Activated CD4-positive, CD25-positive, alpha-beta regulatory T cell treated with anti-CD3 and anti-CD28 coated beads, Interleukin-2, amount 50 U/mL, for 16 hours (primary cell): Measurements from ENCODE around the gene LSM10.

Source experiments
- DNase-seq: peaks from one replicate; pipeline ENCODE4 v3.0.0-alpha.2; 2020; ENCODE audit warnings: low read depth, low spot score

The LSM10 gene

DNA sequence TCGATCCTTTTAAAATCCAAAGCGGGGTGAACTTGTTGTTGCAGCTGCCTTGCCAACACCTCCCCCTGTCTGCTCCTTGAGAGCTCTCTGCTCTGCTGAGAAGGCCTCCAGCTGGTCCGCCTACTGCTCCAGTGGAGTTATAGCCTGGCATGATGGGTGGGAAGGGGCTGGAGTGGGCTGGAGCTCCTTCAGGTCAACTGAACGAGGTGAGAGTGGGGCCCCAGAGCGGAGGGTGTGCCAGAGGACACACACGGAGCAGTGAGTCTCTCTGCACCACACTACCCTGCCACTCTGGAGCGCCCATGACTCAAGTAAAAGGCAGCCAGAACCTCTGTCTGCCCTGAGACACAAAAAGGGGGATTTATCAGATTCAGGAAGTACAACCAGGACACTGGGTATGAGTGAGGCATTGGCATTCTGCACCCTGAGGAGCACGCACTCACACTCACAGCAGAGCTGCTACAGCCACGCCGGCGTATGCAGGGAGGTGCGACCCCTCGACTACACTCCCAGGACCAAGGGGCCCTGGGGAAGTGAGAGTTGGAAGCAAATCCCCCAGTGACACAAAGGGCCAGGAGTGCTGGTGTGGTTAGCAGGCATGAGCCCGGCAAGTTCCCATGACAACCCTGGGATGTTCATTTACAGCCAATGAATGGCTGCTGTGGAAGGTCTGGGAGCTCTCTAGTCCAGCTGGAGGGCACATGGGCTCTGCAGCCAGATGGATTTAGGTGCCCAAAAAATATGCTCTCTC, 46.3 kb downstream of the LSM10 start:
- DNase-seq: no peak

DNA sequence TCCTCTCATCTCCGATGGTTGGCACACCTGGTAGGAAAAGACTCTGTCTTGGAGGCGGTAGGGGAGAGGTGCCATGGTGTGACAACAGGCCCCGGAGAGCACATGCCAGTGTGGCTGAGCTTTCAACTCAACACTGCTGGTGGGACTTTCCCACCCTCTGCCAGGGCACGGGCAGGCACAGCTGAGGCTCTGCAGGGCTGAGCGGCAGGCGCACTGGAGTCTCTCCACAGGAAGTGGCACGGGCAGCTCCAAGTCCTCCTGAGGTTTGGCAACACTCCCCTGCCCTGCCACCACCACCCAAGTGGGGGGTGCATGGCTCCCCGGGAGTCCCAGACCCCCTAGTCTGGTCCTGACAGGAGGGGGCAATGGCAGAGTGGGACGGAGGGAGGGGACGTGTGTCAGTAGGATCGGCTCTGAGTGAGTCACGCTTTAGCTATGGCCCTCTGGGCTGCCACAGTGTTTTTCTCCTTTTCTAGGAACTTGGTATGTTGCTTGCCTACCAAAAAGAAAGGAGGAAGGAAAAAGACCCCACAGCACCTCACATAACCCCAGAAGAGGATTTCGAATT, 47.0 kb downstream of the LSM10 start:
- no peak for DNase-seq

DNA sequence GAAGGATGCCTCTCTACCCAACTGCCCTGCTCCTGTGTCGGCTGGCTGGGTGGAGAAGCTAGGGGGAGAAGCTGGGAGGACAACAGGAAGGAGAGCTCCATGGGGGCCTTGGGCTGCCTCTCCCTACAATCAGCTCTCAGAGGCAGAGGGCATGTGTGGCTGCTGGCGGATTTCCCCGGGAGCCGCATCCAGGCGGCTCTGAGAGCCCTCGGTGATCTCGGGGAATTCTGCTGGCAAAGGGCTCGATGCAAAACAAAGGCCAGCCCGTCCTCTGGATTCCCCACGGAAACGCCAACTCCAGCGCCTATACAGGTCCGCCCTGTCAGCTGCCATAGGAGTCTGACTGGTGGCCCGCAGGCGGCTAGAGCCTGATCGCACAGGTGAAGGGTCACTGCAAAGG, 47.9 kb downstream of the LSM10 start:
- no peak for DNase-seq

DNA sequence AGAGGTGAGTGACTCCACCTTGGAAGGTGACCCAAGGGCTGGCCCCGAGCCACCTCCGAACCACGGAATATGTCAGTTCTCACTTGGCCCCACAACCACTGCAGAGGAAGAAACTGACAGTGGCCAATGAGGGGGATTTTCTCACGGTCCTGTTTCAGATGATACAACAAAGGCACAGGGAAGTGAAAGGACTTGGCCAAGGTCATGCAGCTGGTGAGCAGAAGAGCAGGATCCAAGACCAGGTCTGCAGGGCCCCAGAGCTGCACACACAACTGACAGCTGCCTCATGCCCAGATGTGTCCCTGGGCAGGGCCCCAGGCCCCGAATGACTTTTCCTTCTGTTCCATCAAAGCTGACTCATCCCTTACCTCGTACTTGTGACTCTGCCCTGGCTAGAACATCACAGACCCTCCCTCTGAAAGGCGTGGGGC, 48.5 kb downstream of the LSM10 start:
- no peak for DNase-seq

DNA sequence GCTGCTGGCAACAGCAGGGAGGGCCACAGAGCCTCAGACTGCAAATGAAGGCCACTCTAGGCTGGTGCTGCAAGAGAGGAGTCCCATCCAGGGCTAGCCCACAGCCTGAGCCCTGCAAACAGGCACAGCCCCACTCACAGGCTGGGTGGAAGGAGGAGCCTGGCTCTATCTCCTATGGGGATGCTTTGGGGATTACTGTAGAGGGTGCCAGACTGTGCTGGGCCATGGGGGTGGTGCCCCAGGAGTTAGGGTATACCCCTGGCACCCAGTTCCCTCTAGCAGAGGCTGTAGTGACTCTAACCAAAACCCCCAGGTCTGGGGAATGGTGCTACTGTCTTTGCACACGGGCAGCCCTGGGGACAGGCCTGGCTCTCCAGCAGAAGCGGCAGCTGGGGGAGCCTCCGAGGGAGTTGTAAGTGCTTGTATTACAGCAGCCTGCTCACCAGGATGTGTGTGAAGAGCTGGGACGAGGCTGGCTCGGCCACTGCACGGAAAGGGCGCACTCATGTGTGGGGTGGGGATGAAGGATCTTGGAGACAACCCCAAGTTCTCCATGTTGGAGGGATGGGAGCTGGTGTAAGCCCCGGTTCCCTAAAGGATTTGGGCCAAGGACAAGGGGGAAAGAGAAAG, 50.9 kb downstream of the LSM10 start:
- no peak for DNase-seq

DNA sequence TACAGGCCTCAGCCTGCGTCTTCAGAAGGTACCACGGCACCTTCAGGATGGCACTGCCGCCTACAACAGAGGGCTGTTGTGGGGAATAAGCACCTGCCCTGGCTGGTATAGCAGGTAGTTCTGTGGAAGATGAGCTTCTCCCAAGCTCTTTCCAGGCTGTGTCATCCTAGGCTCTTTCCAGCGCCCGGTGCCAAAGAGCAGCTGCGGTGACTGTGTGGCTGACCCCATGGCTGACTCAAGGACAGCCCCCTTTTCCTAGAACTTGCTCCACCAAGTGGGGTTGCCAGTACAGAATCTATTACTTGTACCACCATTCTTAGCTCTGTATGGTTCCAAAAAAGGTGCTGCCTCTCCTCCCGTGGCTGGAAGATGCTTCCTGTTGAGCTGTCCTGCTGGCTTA, 52.4 kb downstream of the LSM10 start:
- DNase-seq: no peak

DNA sequence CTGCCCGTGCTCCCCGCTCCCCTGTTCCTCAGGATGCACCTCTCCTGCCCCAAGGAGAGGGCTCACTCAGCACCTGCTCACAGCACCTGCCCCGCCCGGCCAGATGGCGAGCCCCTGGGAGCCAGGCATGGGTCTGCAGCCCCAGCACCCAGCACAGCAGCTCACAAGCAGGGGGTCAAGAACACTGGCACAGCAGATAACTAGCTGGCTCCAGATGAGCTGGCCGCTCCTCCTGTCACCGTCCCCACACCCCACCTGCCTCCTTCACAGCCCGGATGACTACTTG, 53.4 kb downstream of the LSM10 start:
- DNase-seq: no peak

DNA sequence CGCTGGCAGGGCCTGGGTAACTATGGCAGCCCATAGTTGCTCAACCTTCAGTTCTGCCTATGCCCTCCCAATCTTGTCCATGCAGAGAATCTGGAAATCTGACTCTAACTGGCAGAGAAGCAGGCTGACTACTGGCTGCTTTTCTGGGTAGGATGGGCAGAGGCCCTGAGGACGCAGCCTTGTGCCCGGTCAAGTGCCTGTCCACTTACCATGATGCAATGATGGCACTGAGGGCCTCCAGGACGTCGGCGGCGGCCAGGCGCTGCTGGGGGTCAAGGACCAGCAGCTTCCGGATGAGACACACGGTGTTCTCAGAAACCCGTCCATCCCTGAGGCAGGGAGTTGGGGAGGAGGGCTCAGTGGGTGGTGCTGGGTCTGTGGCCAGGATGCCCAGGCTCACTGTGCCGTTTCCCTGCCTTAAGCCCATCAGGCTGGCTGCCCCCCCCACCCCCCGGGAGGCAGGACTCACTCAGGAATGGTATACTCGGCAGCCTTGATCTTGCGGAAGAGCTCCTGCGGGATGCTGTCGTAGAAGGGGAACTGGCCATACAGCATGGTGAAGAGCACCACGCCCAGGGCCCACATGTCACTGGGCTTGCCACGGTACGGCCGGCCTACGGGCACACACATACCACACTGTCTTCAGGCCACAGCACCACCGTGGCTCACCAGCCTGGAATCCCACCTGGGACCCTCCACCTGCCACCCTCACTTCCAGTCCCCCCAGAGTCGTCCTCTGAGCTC, 53.9 kb downstream of the LSM10 start:
- no peak for DNase-seq
